CD8-positive, alpha-beta memory T cell (primary cell): ENCODE results near the gene SEPTIN5. TPM values are rescaled to one million over a fixed set of nuclear protein-coding genes. Genes with fewer than 3 reads are reported as not detected.

Experiments used
- CTCF ChIA-PET: fragments of 350-600 bp; sonication (Branson Sonifier 250); formaldehyde crosslinking; loops from one replicate; lab custom pipeline; 2021; ENCODE audit warnings: antibody characterized with exemption; lab: Charles Lee
- POLR2A ChIA-PET: fragments of 350-600 bp; sonication (Branson Sonifier 250); formaldehyde crosslinking; loops from one replicate; lab custom pipeline; 2021; ENCODE audit warnings: antibody characterized with exemption; lab: Charles Lee
- DNase-seq, 5 donors: peaks; one replicate each; pipeline versions ENCODE4 v3.0.0 to v3.0.0-alpha.2; 2020 to 2022; ENCODE audit warnings: mixed read lengths in 1 of 5
- H3K27ac ChIP-seq: one replicate; pipeline ENCODE4 v1.7.0; 2013; ENCODE audit warnings: low read depth, mild to moderate bottlenecking, low read length, moderate library complexity
- H3K27me3 ChIP-seq: 2 replicates; pipeline ENCODE4 v1.7.0; 2013; ENCODE audit warnings: low read length, mild to moderate bottlenecking; ENCODE audit not compliant: insufficient read depth, poor library complexity, severe bottlenecking
- H3K36me3 ChIP-seq: 2 replicates; pipeline ENCODE4 v1.7.0; 2013; ENCODE audit warnings: mild to moderate bottlenecking, low read length, moderate library complexity; ENCODE audit not compliant: insufficient read depth
- H3K4me1 ChIP-seq: 2 replicates; pipeline ENCODE4 v1.7.0; 2013; ENCODE audit warnings: mild to moderate bottlenecking, low read length, moderate library complexity; ENCODE audit not compliant: insufficient read depth
- H3K4me3 ChIP-seq: 2 replicates; pipeline ENCODE4 v1.7.0; 2013; ENCODE audit warnings: mild to moderate bottlenecking, low read length
- H3K9me3 ChIP-seq: 2 replicates; pipeline ENCODE4 v1.7.0; 2013; ENCODE audit warnings: mild to moderate bottlenecking, low read length
- H3K27ac Mint-ChIP-seq, 8 donors: one replicate each; pipeline ENCODE4 v1.8.0; 2020 to 2021; ENCODE audit warnings: mixed read lengths in 8 of 8, mild to moderate bottlenecking in 6 of 8, inconsistent platforms in 3 of 8, moderate library complexity in 3 of 8
- H3K27me3 Mint-ChIP-seq, 2 donors: one replicate each; pipeline ENCODE4 v1.8.0; 2020 to 2021; ENCODE audit warnings: mixed read lengths in 2 of 2, mild to moderate bottlenecking in 1 of 2, moderate library complexity in 1 of 2
- H3K36me3 Mint-ChIP-seq, 3 donors: one replicate each; pipeline ENCODE4 v1.8.0; 2020 to 2021; ENCODE audit warnings: mixed read lengths in 3 of 3, inconsistent platforms in 1 of 3, mild to moderate bottlenecking in 1 of 3
- H3K4me1 Mint-ChIP-seq, 3 donors: one replicate each; pipeline ENCODE4 v1.8.0; 2020 to 2021; ENCODE audit warnings: mixed read lengths in 3 of 3, inconsistent platforms in 1 of 3, mild to moderate bottlenecking in 1 of 3
- H3K4me3 Mint-ChIP-seq, 7 donors: one replicate each; pipeline ENCODE4 v1.8.0; 2020 to 2021; ENCODE audit warnings: mixed read lengths in 7 of 7, mild to moderate bottlenecking in 6 of 7, moderate library complexity in 4 of 7, inconsistent platforms in 2 of 7
- H3K9me3 Mint-ChIP-seq, 5 donors: one replicate each; pipeline ENCODE4 v1.8.0; 2020 to 2022; ENCODE audit warnings: mixed read lengths in 5 of 5, mild to moderate bottlenecking in 3 of 5, moderate library complexity in 2 of 5, inconsistent platforms in 1 of 5
- polyA plus RNA-seq: library from polyadenylated mRNA; unstranded; fragments of 300-500 nt; fragmentation: Illumina TruSeq; gene quantifications from one replicate; pipeline ENCODE4 v1.2.3, GENCODE V29; 2021
- total RNA-seq, 2 experiments: library from RNA; stranded (reverse); gene quantifications; one replicate each; pipeline ENCODE4 v1.2.3, GENCODE V29; 2021

SEPTIN5 gene
- total and polyA plus RNA-seq, 3 experiments from 2014 or later: 0.20 to 0.38 TPM; not detected in 1

- H3K9me3 ChIP-seq: no peaks in the 10 kb centered on the region
- no peaks in the 10 kb centered on the region for H3K4me1 Mint-ChIP-seq
- no peak overlapping the region for H3K27ac ChIP-seq
- POLR2A ChIA-PET: no interaction called here
- no peaks in the 10 kb centered on the region for H3K9me3 Mint-ChIP-seq
- no peak overlapping the region for H3K4me3 Mint-ChIP-seq
- H3K27ac Mint-ChIP-seq: no peak overlapping the region
- no peaks in the 10 kb centered on the region for H3K4me1 ChIP-seq
- no peak overlapping the region for H3K4me3 ChIP-seq
- no peaks in the 10 kb centered on the region for H3K36me3 ChIP-seq
- DNase-seq: no peak
- H3K27me3 ChIP-seq: peaks cover 13% of the 10 kb centered on the region
- peaks cover 4 to 7% of the 10 kb centered on the region in 2 donors for H3K27me3 Mint-ChIP-seq
- H3K36me3 Mint-ChIP-seq: no peaks in the 10 kb centered on the region
- CTCF ChIA-PET: no interaction called here
Observed at GRCh38 chr22:19706661-19707151, 7.6 kb upstream of the SEPTIN5 start.

- H3K36me3 ChIP-seq: no peaks in the 10 kb centered on the region
- no peak for DNase-seq
- Mint-ChIP-seq H3K4me1 (no peaks in the 10 kb centered on the region), H3K4me3 (no peak overlapping the region), H3K36me3 (no peaks in the 10 kb centered on the region), H3K27ac (no peak overlapping the region), H3K27me3 (peaks cover 4 to 13% of the 10 kb centered on the region in 2 donors), H3K9me3 (no peaks in the 10 kb centered on the region)
- CTCF ChIA-PET: no interaction called here
- H3K4me1 ChIP-seq: no peaks in the 10 kb centered on the region
- no peaks in the 10 kb centered on the region for H3K9me3 ChIP-seq
- H3K27me3 ChIP-seq: peaks cover 13% of the 10 kb centered on the region
- POLR2A ChIA-PET: no interaction called here
- H3K4me3 ChIP-seq: no peak overlapping the region
- no peak overlapping the region for H3K27ac ChIP-seq
Observed at GRCh38 chr22:19707347-19708290, 6.7 kb upstream of the SEPTIN5 start.

- CTCF ChIA-PET: no interaction called here
- H3K4me1 ChIP-seq: no peaks in the 10 kb centered on the region
- H3K27me3 ChIP-seq: peaks cover 20% of the 10 kb centered on the region
- H3K9me3 Mint-ChIP-seq: no peaks in the 10 kb centered on the region
- no peaks in the 10 kb centered on the region for H3K4me1 Mint-ChIP-seq
- no peaks in the 10 kb centered on the region for H3K36me3 Mint-ChIP-seq
- no peak for DNase-seq
- no peak overlapping the region for H3K27ac ChIP-seq
- H3K27me3 Mint-ChIP-seq: peaks cover 10 to 20% of the 10 kb centered on the region in 2 donors
- no peak overlapping the region for H3K27ac Mint-ChIP-seq
- H3K4me3 Mint-ChIP-seq: no peak overlapping the region
- H3K9me3 ChIP-seq: no peaks in the 10 kb centered on the region
- H3K4me3 ChIP-seq: no peak overlapping the region
- H3K36me3 ChIP-seq: no peaks in the 10 kb centered on the region
- POLR2A ChIA-PET: no interaction called here
Observed at GRCh38 chr22:19708321-19709011, 5.8 kb upstream of the SEPTIN5 start.

- Mint-ChIP-seq H3K4me1 (peaks cover 0 to 4% (median 2%) of the 10 kb centered on the region in 3 donors), H3K36me3 (no peaks in the 10 kb centered on the region), H3K27me3 (peaks cover 13 to 22% of the 10 kb centered on the region in 2 donors), H3K27ac (no peak overlapping the region), H3K9me3 (no peaks in the 10 kb centered on the region), H3K4me3 (no peak overlapping the region)
- ChIA-PET POLR2A (no interaction called here), CTCF (no interaction called here)
- Histone ChIP-seq H3K36me3 (no peaks in the 10 kb centered on the region), H3K4me1 (no peaks in the 10 kb centered on the region), H3K4me3 (no peak overlapping the region), H3K9me3 (no peaks in the 10 kb centered on the region), H3K27me3 (peaks cover 15% of the 10 kb centered on the region), H3K27ac (no peak overlapping the region)
- DNase-seq: no peak
Observed at GRCh38 chr22:19709063-19709769, 5.1 kb upstream of the SEPTIN5 start.

- H3K36me3 ChIP-seq: no peaks in the 10 kb centered on the region
- H3K4me3 ChIP-seq: no peak overlapping the region
- peaks cover 4% of the 10 kb centered on the region for H3K4me1 ChIP-seq
- Mint-ChIP-seq H3K4me1 (peaks cover 0 to 7% (median 2%) of the 10 kb centered on the region in 3 donors), H3K27me3 (peaks cover 15 to 22% of the 10 kb centered on the region in 2 donors), H3K9me3 (no peaks in the 10 kb centered on the region), H3K4me3 (no peak overlapping the region), H3K36me3 (no peaks in the 10 kb centered on the region), H3K27ac (no peak overlapping the region)
- H3K27me3 ChIP-seq: peaks cover 17% of the 10 kb centered on the region
- H3K27ac ChIP-seq: no peak overlapping the region
- CTCF ChIA-PET: interaction anchor here (0.7 kb wide), 1 partner anchor 21 kb away, joined by 3 read pairs; no protein-coding TSS in a partner anchor
- POLR2A ChIA-PET: no interaction called here
- no peak for DNase-seq
- H3K9me3 ChIP-seq: no peaks in the 10 kb centered on the region
Observed at GRCh38 chr22:19710020-19710768, 4.1 kb upstream of the SEPTIN5 start.

GRCh38 chr22:19710769-19711106, 3.6 kb upstream of the SEPTIN5 start:
- Histone ChIP-seq H3K4me1 (peaks cover 4% of the 10 kb centered on the region), H3K27ac (no peak overlapping the region), H3K27me3 (peaks cover 18% of the 10 kb centered on the region), H3K9me3 (no peaks in the 10 kb centered on the region), H3K4me3 (no peak overlapping the region), H3K36me3 (no peaks in the 10 kb centered on the region)
- Mint-ChIP-seq H3K4me3 (no peak overlapping the region), H3K27ac (no peak overlapping the region), H3K9me3 (no peaks in the 10 kb centered on the region), H3K27me3 (peaks cover 15 to 23% of the 10 kb centered on the region in 2 donors), H3K4me1 (peaks cover 0 to 7% (median 2%) of the 10 kb centered on the region in 3 donors), H3K36me3 (no peaks in the 10 kb centered on the region)
- ChIA-PET CTCF (no interaction called here), POLR2A (no interaction called here)
- DNase-seq: no peak

- Mint-ChIP-seq H3K27me3 (peaks cover 14 to 23% of the 10 kb centered on the region in 2 donors), H3K4me3 (peak overlapping the region; percentile 13 to 73 (median 55)), H3K27ac (no peak overlapping the region), H3K4me1 (peaks cover 0 to 11% (median 4%) of the 10 kb centered on the region in 3 donors), H3K9me3 (no peaks in the 10 kb centered on the region), H3K36me3 (no peaks in the 10 kb centered on the region)
- no peak overlapping the region for H3K4me3 ChIP-seq
- H3K9me3 ChIP-seq: no peaks in the 10 kb centered on the region
- no peaks in the 10 kb centered on the region for H3K36me3 ChIP-seq
- H3K27me3 ChIP-seq: peaks cover 17% of the 10 kb centered on the region
- CTCF ChIA-PET: no interaction called here
- no peak for DNase-seq
- POLR2A ChIA-PET: no interaction called here
- peaks cover 10% of the 10 kb centered on the region for H3K4me1 ChIP-seq
- H3K27ac ChIP-seq: no peak overlapping the region
Observed at GRCh38 chr22:19713245-19713644, 1.1 kb upstream of the SEPTIN5 start.
